Lower leg skin (tissue), 3 donors: ENCODE measurements around the gene PLOD1.

ENCODE experiments used
- CTCF ChIP-seq, 3 donors: fragments of 450-650 bp; IDR thresholded peaks; one replicate each; pipeline ENCODE4 v1.5.1; 2016; ENCODE audit warnings: antibody characterized with exemption in 3 of 3, mild to moderate bottlenecking in 3 of 3, moderate library complexity in 2 of 3
- POLR2A ChIP-seq, 2 donors: fragments of 450-650 bp; IDR thresholded peaks; one replicate each; pipeline ENCODE4 v1.6.1; 2016 to 2017; ENCODE audit warnings: antibody characterized with exemption in 2 of 2, mild to moderate bottlenecking in 1 of 2, moderate library complexity in 1 of 2

GRCh38 chr1:11970441-11971185 is 36.1 kb downstream of the PLOD1 start:
- no peak for TF ChIP-seq CTCF (IDR thresholded peaks at IDR 0.05)
- TF ChIP-seq POLR2A (IDR thresholded peaks at IDR 0.05), result no peak
